Measurements from ENCODE around the gene HHATL. TPM values are rescaled to one million over a fixed set of nuclear protein-coding genes. Genes with fewer than 3 reads are reported as not detected.

HHATL gene
- total and polyA plus RNA-seq, 4 donors, result 0.17 TPM; not detected in 3

DNA sequence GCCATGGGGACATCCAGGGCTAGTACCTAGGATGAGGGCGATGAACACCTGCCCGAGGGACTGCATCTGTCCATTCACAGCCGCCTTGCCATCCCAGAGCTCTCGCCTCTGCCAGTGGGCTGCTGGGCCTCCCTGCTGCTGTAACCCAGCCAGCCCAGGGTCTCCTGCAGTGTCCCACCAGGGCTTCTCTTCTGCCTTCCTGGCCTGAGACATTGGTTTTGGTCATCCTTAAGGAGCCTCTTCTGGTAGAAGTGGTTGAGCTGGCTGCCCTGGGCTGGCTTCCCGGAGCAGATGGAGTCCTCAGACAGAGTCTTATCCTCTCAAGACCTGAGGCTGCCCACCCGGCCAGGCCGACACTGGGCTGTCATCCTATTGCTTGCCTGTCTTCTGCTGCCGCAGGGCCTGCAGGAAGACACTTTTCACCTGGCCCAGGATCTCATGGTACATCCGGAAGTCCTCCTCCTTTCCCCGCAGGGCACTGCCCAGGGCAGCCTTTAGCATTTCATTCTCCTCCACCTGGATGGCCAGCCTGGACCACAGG, 6.1 kb upstream of the HHATL start:
- DNase-seq (ENCODE audit: low spot score), result no peak
- Histone ChIP-seq H3K27me3 (ENCODE audit: control insufficient read depth in 4 of 4, insufficient read depth in 4 of 4, low read length in 3 of 4) (no peaks in the 10 kb centered on the region), H3K27ac (ENCODE audit: low read depth in 1 of 2, low read length in 2 of 2) (no peak overlapping the region), H3K4me3 (ENCODE audit: low read depth in 1 of 3, low read length in 3 of 3) (no peak overlapping the region), H3K36me3 (ENCODE audit: control insufficient read depth in 4 of 4, insufficient read depth in 3 of 4, low read depth in 1 of 4, low read length in 3 of 4) (no peaks in the 10 kb centered on the region), H3K4me1 (ENCODE audit: control insufficient read depth in 4 of 4, insufficient read depth in 4 of 4, low read length in 3 of 4) (no peaks in the 10 kb centered on the region), H3K9me3 (ENCODE audit: control insufficient read depth in 4 of 4, low read length in 3 of 4) (no peaks in the 10 kb centered on the region), H3K9ac (ENCODE audit: low read depth in 1 of 2, low read length in 2 of 2) (no peak overlapping the region)
- no peak for TF ChIP-seq GABPA (IDR thresholded peaks at IDR 0.05 in 1 of 2, conservative IDR thresholded peaks at IDR 0.05 in 1 of 2)
- TF ChIP-seq, protein P1, sequence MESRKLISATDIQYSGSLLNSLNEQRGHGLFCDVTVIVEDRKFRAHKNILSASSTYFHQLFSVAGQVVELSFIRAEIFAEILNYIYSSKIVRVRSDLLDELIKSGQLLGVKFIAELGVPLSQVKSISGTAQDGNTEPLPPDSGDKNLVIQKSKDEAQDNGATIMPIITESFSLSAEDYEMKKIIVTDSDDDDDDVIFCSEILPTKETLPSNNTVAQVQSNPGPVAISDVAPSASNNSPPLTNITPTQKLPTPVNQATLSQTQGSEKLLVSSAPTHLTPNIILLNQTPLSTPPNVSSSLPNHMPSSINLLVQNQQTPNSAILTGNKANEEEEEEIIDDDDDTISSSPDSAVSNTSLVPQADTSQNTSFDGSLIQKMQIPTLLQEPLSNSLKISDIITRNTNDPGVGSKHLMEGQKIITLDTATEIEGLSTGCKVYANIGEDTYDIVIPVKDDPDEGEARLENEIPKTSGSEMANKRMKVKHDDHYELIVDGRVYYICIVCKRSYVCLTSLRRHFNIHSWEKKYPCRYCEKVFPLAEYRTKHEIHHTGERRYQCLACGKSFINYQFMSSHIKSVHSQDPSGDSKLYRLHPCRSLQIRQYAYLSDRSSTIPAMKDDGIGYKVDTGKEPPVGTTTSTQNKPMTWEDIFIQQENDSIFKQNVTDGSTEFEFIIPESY (IDR thresholded peaks at IDR 0.05), result no peak
- WGBS, result 95% methylated on average over 10 of the region's 10 CpGs

GRCh38 chr3:42707620-42708355, 5.2 kb upstream of the HHATL start:
- H3K4me1 ChIP-seq (ENCODE audit: control insufficient read depth in 4 of 4, insufficient read depth in 4 of 4, low read length in 3 of 4), result no peaks in the 10 kb centered on the region
- DNase-seq (ENCODE audit: low spot score), result no peak
- no peak overlapping the region for H3K4me3 ChIP-seq (ENCODE audit: low read depth in 1 of 3, low read length in 3 of 3)
- H3K27me3 ChIP-seq (ENCODE audit: control insufficient read depth in 4 of 4, insufficient read depth in 4 of 4, low read length in 3 of 4), result no peaks in the 10 kb centered on the region
- no peak overlapping the region for H3K9ac ChIP-seq (ENCODE audit: low read depth in 1 of 2, low read length in 2 of 2)
- H3K36me3 ChIP-seq (ENCODE audit: control insufficient read depth in 4 of 4, insufficient read depth in 3 of 4, low read depth in 1 of 4, low read length in 3 of 4), result no peaks in the 10 kb centered on the region
- 73% methylated on average over 8 of the region's 8 CpGs for WGBS
- TF ChIP-seq EGR1 (IDR thresholded peaks at IDR 0.05; ENCODE audit: low read depth in 2 of 2) (no peak), HNF4A (conservative IDR thresholded peaks at IDR 0.05) (no peak), TAF1 (conservative IDR thresholded peaks at IDR 0.05) (no peak), YY1 (IDR thresholded peaks at IDR 0.05) (no peak), GABPA (IDR thresholded peaks at IDR 0.05 in 1 of 2, conservative IDR thresholded peaks at IDR 0.05 in 1 of 2) (no peak), FOXA1 (IDR thresholded peaks at IDR 0.05) (no peak), RAD21 (IDR thresholded peaks at IDR 0.05) (no peak), SP1 (IDR thresholded peaks at IDR 0.05) (no peak), RXRA (IDR thresholded peaks at IDR 0.05) (no peak), NR2F2 (IDR thresholded peaks at IDR 0.05) (no peak)
- TF ChIP-seq, protein P2, sequence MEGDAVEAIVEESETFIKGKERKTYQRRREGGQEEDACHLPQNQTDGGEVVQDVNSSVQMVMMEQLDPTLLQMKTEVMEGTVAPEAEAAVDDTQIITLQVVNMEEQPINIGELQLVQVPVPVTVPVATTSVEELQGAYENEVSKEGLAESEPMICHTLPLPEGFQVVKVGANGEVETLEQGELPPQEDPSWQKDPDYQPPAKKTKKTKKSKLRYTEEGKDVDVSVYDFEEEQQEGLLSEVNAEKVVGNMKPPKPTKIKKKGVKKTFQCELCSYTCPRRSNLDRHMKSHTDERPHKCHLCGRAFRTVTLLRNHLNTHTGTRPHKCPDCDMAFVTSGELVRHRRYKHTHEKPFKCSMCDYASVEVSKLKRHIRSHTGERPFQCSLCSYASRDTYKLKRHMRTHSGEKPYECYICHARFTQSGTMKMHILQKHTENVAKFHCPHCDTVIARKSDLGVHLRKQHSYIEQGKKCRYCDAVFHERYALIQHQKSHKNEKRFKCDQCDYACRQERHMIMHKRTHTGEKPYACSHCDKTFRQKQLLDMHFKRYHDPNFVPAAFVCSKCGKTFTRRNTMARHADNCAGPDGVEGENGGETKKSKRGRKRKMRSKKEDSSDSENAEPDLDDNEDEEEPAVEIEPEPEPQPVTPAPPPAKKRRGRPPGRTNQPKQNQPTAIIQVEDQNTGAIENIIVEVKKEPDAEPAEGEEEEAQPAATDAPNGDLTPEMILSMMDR (IDR thresholded peaks at IDR 0.05; ENCODE audit: low read depth, low read length, missing input control), result no peak
- TF ChIP-seq, protein P3, sequence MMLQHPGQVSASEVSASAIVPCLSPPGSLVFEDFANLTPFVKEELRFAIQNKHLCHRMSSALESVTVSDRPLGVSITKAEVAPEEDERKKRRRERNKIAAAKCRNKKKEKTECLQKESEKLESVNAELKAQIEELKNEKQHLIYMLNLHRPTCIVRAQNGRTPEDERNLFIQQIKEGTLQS (IDR thresholded peaks at IDR 0.05), result no peak
- no peaks in the 10 kb centered on the region for H3K9me3 ChIP-seq (ENCODE audit: control insufficient read depth in 4 of 4, low read length in 3 of 4)
- H3K27ac ChIP-seq (ENCODE audit: low read depth in 1 of 2, low read length in 2 of 2), result no peak overlapping the region

Measured in liver (tissue), 9 donors.